Measurements from ENCODE around the gene ACSL3. TPM values are rescaled to one million over a fixed set of nuclear protein-coding genes. Genes with fewer than 3 reads are reported as not detected.
"Not testable (repeated sequence)": the region's sequence is repeated elsewhere in the genome, so short reads cannot be mapped to it uniquely, and the experiment has no call there.

The ACSL3 gene
- total RNA-seq, 1 experiment from 2014 or later, result 236 TPM

DNA sequence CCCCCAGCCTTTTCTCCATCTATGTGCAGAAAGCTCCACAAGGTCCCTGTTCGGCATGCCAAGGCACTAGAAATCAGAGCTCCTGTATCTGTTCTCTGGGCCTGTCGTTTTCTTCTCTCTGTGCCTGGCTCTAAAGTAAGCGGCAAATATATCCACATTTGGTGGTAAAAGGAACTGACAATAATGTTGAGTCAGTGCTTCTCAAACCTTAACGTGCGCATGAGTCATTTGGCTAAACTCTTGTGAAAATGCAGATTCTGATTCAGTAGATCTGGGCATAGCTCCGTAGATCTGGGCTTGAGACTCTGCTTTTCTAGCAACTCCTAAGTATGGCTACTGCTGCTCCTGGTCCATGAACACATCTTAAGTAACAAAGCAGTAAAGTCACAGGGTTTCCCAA lies 16.5 kb upstream of the ACSL3 start:
- peak overlapping the region; percentile 47 for H3K9ac ChIP-seq (ENCODE audit: low read length)
- H3K27ac ChIP-seq (ENCODE audit: low read length), result peak overlapping the region; percentile 90
- DNase-seq (peak; percentile 95), ATAC-seq (peak; percentile 67)
- H3K27me3 ChIP-seq (ENCODE audit: low read length), result no peaks in the 10 kb centered on the region
- TF ChIP-seq, protein P1, sequence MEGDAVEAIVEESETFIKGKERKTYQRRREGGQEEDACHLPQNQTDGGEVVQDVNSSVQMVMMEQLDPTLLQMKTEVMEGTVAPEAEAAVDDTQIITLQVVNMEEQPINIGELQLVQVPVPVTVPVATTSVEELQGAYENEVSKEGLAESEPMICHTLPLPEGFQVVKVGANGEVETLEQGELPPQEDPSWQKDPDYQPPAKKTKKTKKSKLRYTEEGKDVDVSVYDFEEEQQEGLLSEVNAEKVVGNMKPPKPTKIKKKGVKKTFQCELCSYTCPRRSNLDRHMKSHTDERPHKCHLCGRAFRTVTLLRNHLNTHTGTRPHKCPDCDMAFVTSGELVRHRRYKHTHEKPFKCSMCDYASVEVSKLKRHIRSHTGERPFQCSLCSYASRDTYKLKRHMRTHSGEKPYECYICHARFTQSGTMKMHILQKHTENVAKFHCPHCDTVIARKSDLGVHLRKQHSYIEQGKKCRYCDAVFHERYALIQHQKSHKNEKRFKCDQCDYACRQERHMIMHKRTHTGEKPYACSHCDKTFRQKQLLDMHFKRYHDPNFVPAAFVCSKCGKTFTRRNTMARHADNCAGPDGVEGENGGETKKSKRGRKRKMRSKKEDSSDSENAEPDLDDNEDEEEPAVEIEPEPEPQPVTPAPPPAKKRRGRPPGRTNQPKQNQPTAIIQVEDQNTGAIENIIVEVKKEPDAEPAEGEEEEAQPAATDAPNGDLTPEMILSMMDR (conservative IDR thresholded peaks at IDR 0.05; ENCODE audit: low read depth, low read length), result no peak
- no peak for TF ChIP-seq EZH2phosphoT487 (IDR thresholded peaks at IDR 0.05; ENCODE audit: borderline replicate concordance, low read length)
- no peak for TF ChIP-seq EZH2 (IDR thresholded peaks at IDR 0.05; ENCODE audit: low read length, unreplicated experiment)
- H3K9me2 ChIP-seq (replicated peaks; ENCODE audit: low read length), result no peaks in the 10 kb centered on the region
- peak overlapping the region; percentile 52 for H3K4me3 ChIP-seq (ENCODE audit: low read length)
- no peaks in the 10 kb centered on the region for H4K20me1 ChIP-seq (ENCODE audit: low read length)
- no peaks in the 10 kb centered on the region for H3K79me2 ChIP-seq (ENCODE audit: low read length)
- POLR2A ChIA-PET (ENCODE audit: unreplicated experiment), result no interaction called here
- peak overlapping the region; percentile 81 for H3K4me2 ChIP-seq (ENCODE audit: low read length)
- CTCF ChIA-PET, result interaction anchor here (1.2 kb wide), 1 partner anchor 18 kb away, joined by 4 read pairs; no protein-coding TSS in a partner anchor
- intact Hi-C loops (cut with micrococcal nuclease), result loop anchor here (5.0 kb wide), 1 partner anchor 137 kb away; no protein-coding TSS in a partner anchor
- no peaks in the 10 kb centered on the region for H3K36me3 ChIP-seq (ENCODE audit: low read depth, low read length)
- BruUV-seq (replicated peaks), result no TSS peak
- H3K9me3 ChIP-seq (ENCODE audit: low read length), result no peaks in the 10 kb centered on the region
- peaks cover 68% of the 10 kb centered on the region for H3K4me1 ChIP-seq (ENCODE audit: insufficient read depth, low read length)
- peaks cover 11% of the 10 kb centered on the region for H3F3A ChIP-seq (ENCODE audit: low read length, unreplicated experiment)
- H2AFZ ChIP-seq (ENCODE audit: low read length), result peak overlapping the region; percentile 71

DNA sequence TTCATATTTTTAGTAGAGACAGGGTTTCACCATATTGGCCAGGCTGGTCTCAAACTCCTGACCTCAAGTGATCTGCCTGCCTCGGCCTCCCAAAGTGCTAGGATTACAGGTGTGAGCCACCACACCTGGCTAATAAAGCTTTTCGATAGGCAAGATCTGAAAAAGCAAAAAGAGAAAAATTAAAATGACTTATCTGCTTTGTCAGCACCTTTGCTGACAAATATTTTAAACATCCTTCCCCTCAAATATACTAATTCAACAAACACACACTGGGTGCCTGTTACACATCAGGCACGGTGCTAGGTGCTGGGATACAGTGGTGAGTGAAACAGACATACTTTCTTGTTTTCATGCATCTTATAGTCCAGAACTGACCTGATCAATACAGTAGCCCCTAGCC lies 15.5 kb upstream of the ACSL3 start:
- ATAC-seq; H2AFZ ChIP-seq (ENCODE audit: low read length); BruUV-seq (replicated peaks); H3K79me2 ChIP-seq (ENCODE audit: low read length); CTCF ChIA-PET; H3K9me3 ChIP-seq (ENCODE audit: low read length); H3K27me3 ChIP-seq (ENCODE audit: low read length); DNase-seq; H3K4me3 ChIP-seq (ENCODE audit: low read length); H3K9me2 ChIP-seq (replicated peaks; ENCODE audit: low read length); H4K20me1 ChIP-seq (ENCODE audit: low read length); H3K36me3 ChIP-seq (ENCODE audit: low read depth, low read length); POLR2A ChIA-PET (ENCODE audit: unreplicated experiment); intact Hi-C loops (cut with micrococcal nuclease): not testable (repeated sequence)
- H3K4me1 ChIP-seq (ENCODE audit: insufficient read depth, low read length), result peaks cover 68% of the 10 kb centered on the region
- H3K9ac ChIP-seq (ENCODE audit: low read length), result peak overlapping the region; percentile 47; the same call in 1 of the 2 replicates
- H3K4me2 ChIP-seq (ENCODE audit: low read length), result peak overlapping the region; percentile 81
- H3F3A ChIP-seq (ENCODE audit: low read length, unreplicated experiment), result peaks cover 11% of the 10 kb centered on the region
- H3K27ac ChIP-seq (ENCODE audit: low read length), result peak overlapping the region; percentile 90

DNA sequence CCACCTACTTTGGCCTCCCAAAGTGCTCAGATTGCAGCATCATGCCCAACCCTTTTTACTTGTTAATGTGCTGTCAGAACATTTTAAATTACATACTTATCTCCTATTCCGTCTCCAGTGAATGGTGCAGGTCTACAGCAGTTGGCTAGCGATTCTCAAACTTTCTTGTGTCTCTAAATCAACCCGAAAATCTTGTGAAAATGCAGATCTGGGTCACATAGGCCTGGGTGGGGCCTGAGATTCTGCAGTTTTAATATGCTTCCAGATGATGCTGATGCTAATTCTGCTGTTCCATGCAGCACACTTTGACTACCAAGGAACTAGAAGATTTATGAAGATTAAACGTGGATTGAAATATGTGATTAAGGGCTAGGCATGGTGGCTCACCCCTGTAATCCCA lies 14.8 kb upstream of the ACSL3 start:
- Histone ChIP-seq H3K9me3 (ENCODE audit: low read length) (no peaks in the 10 kb centered on the region), H3K79me2 (ENCODE audit: low read length) (no peaks in the 10 kb centered on the region), H3K9me2 (replicated peaks; ENCODE audit: low read length) (no peaks in the 10 kb centered on the region), H2AFZ (ENCODE audit: low read length) (no peak overlapping the region), H3K4me2 (ENCODE audit: low read length) (no peak overlapping the region), H4K20me1 (ENCODE audit: low read length) (no peaks in the 10 kb centered on the region), H3F3A (ENCODE audit: low read length, unreplicated experiment) (peaks cover 11% of the 10 kb centered on the region), H3K4me3 (ENCODE audit: low read length) (no peak overlapping the region), H3K4me1 (ENCODE audit: insufficient read depth, low read length) (peaks cover 61% of the 10 kb centered on the region), H3K27ac (ENCODE audit: low read length) (no peak overlapping the region), H3K9ac (ENCODE audit: low read length) (no peak overlapping the region), H3K27me3 (ENCODE audit: low read length) (no peaks in the 10 kb centered on the region), H3K36me3 (ENCODE audit: low read depth, low read length) (no peaks in the 10 kb centered on the region)
- DNase-seq (no peak), ATAC-seq (no peak)
- BruUV-seq (replicated peaks), result no TSS peak
- intact Hi-C loops (cut with micrococcal nuclease), result no loop called here
- CTCF ChIA-PET, result no interaction called here
- TF ChIP-seq EZH2phosphoT487 (IDR thresholded peaks at IDR 0.05; ENCODE audit: borderline replicate concordance, low read length) (no peak), EZH2 (IDR thresholded peaks at IDR 0.05; ENCODE audit: low read length, unreplicated experiment) (no peak)
- TF ChIP-seq, protein P1 (conservative IDR thresholded peaks at IDR 0.05; ENCODE audit: low read depth, low read length), result no peak
- POLR2A ChIA-PET (ENCODE audit: unreplicated experiment), result no interaction called here

DNA sequence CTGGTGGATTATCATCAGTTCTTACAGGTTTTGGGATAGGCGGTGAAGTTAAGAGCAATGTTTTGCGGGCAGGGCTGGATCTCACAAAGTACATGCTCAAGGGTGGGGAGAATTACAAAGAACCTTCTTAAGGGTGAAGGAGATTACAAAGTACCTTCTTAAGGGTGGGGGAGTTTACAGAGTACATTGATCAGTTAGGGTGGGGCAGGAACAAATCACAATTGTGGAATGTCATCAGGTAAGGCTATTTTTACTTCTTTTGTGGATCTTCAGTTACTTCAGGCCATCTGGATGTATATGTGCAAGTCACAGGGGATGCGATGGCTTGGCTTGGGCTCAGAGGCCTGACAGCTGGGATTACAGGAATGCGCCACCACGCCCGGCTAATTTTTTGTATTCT lies 12.8 kb upstream of the ACSL3 start:
- H3K9me2 ChIP-seq (replicated peaks; ENCODE audit: low read length); H3K36me3 ChIP-seq (ENCODE audit: low read depth, low read length); H3K27me3 ChIP-seq (ENCODE audit: low read length); H3K9me3 ChIP-seq (ENCODE audit: low read length); POLR2A ChIA-PET (ENCODE audit: unreplicated experiment); ATAC-seq; CTCF ChIA-PET; H3K4me3 ChIP-seq (ENCODE audit: low read length); intact Hi-C loops (cut with micrococcal nuclease); H3K79me2 ChIP-seq (ENCODE audit: low read length); H2AFZ ChIP-seq (ENCODE audit: low read length); H3F3A ChIP-seq (ENCODE audit: low read length, unreplicated experiment); H4K20me1 ChIP-seq (ENCODE audit: low read length); BruUV-seq (replicated peaks): not testable (repeated sequence)
- Histone ChIP-seq H3K4me2 (ENCODE audit: low read length) (peak overlapping the region; percentile 47), H3K4me1 (ENCODE audit: insufficient read depth, low read length) (peaks cover 43% of the 10 kb centered on the region), H3K9ac (ENCODE audit: low read length) (peak overlapping the region; percentile 32; the same call in 1 of the 2 replicates), H3K27ac (ENCODE audit: low read length) (peak overlapping the region; percentile 76)
- DNase-seq, result peak; percentile 72
